Sigmoid colon (tissue), 7 donors: ENCODE data around the gene AFAP1. TPM values are rescaled to one million over a fixed set of nuclear protein-coding genes. Genes with fewer than 3 reads are reported as not detected.

Experiments used
- DNase-seq: peaks from one replicate; pipeline ENCODE4 v3.0.0-alpha.2; 2019
- H3K27ac ChIP-seq, 4 donors: fragments of 200-600 bp; sonication (generic); one replicate each; pipeline ENCODE4 v1.5.1; 2016 to 2019; ENCODE audit warnings: mild to moderate bottlenecking in 1 of 4
- H3K27me3 ChIP-seq, 3 donors: fragments of 200-600 bp; sonication (generic); one replicate each; pipeline ENCODE4 v1.5.1; 2019; ENCODE audit warnings: mild to moderate bottlenecking in 1 of 3
- H3K36me3 ChIP-seq, 4 donors: fragments of 200-600 bp; sonication (generic); one replicate each; pipeline ENCODE4 v1.5.1; 2016 to 2019
- H3K4me1 ChIP-seq, 4 donors: fragments of 200-600 bp; sonication (generic); one replicate each; pipeline ENCODE4 v1.5.1; 2017 to 2019
- H3K4me3 ChIP-seq, 4 donors: fragments of 200-600 bp; sonication (generic); one replicate each; pipeline ENCODE4 v1.5.1; 2017 to 2019; ENCODE audit warnings: mild to moderate bottlenecking in 2 of 4, moderate library complexity in 1 of 4
- H3K9me3 ChIP-seq, 4 donors: fragments of 200-600 bp in 3 of 4; sonication (generic) in 3 of 4; one replicate each; pipeline versions ENCODE4 v1.5.1 to v1.6.1; 2013 to 2019
- CTCF ChIP-seq, 4 experiments: fragments of 450-650 bp in 3 of 4; fragments of 200-600 bp in 1 of 4; IDR thresholded peaks; one replicate each; pipeline ENCODE4 v1.5.1; 2016 to 2019; ENCODE audit warnings: antibody characterized with exemption in 4 of 4, mild to moderate bottlenecking in 3 of 4, moderate library complexity in 2 of 4
- EP300 ChIP-seq, 4 donors: sonication (generic); formaldehyde crosslinking; IDR thresholded peaks; one replicate each; pipeline ENCODE4 v1.6.1; 2017; ENCODE audit warnings: antibody characterized with exemption in 4 of 4
- POLR2A ChIP-seq, 2 donors: fragments of 450-650 bp; IDR thresholded peaks; one replicate each; pipeline ENCODE4 v1.6.1; 2016; ENCODE audit warnings: antibody characterized with exemption in 2 of 2, mild to moderate bottlenecking in 2 of 2, moderate library complexity in 2 of 2
- POLR2AphosphoS5 ChIP-seq, 4 donors: sonication (generic); formaldehyde crosslinking; IDR thresholded peaks; one replicate each; pipeline ENCODE4 v1.6.1; 2017; ENCODE audit warnings: antibody characterized with exemption in 4 of 4
- WGBS, 2 donors: extraction: QIAGEN DNeasy Blood & Tissue Kit; methylation state at CpG; one replicate each; pipeline ENCODE4 v1.1.7; 2013; 5-methylcytosine and 5-hydroxymethylcytosine counted together
- intact Hi-C: fragments of 100-400 bp; cut with DNase I; formaldehyde crosslinking; loops from one replicate; pipeline ENCODE4 v1.15.1; 2023
- polyA plus RNA-seq, 3 donors: library from polyadenylated mRNA; stranded (reverse); fragments of 200-250 nt; gene quantifications; one replicate each; pipeline ENCODE4 v1.2.3, GENCODE V29; 2013
- total RNA-seq, 4 donors: library from RNA; depleted of rRNA; stranded (reverse); fragments of >200 nt; gene quantifications; one replicate each; pipeline ENCODE4 v1.1.0, GENCODE V29; 2016
- donor health status: healthy with polysubstance abuse.
- donor health status: Bipolar disorder and iron deficiency.
- donor health status: healthy.

Gene AFAP1
- total and polyA plus RNA-seq, 7 donors: 7.6 to 51.3 (median 24.0) TPM

DNA sequence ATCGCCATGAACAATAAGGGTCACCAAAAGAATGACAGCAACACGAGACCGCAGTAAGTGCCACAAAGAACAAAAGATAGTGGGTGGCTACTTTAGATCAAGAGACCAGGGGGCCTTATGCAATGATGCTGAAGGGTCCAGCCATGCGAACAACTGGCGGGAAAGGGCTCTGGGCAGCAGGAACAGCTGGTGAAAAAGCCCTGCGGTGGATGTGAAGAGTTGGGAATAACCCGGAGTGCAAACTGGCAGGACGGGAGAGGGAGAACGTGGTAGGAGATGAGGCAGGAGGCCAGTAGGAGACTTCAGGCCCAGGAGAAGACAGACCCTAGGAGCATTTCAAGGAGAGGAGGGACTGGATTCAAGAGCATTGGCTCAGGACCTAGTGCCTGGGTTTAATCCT, 120.2 kb downstream of the AFAP1 start:
- Histone ChIP-seq H3K9me3 (no peaks in the 10 kb centered on the region), H3K27ac (peak overlapping the region; percentile 40 to 86 (median 86)), H3K27me3 (no peaks in the 10 kb centered on the region), H3K4me1 (peaks cover 0 to 76% (median 66%) of the 10 kb centered on the region in 4 donors), H3K36me3 (peaks cover 0 to 32% (median 6%) of the 10 kb centered on the region in 4 donors), H3K4me3 (no peak overlapping the region)
- WGBS, 2 donors: 93 to 94% methylated on average over 9 of the region's 9 CpGs
- intact Hi-C loops: no loop called here
- TF ChIP-seq EP300 (IDR thresholded peaks at IDR 0.05) (no peak), POLR2AphosphoS5 (IDR thresholded peaks at IDR 0.05) (no peak)
- DNase-seq: peak; percentile 55

GRCh38 chr4:7818399-7818911, 121.2 kb downstream of the AFAP1 start:
- no peak overlapping the region for H3K4me3 ChIP-seq
- WGBS, 2 donors: 68 to 83% methylated on average over 5 of the region's 5 CpGs
- no peaks in the 10 kb centered on the region for H3K9me3 ChIP-seq
- intact Hi-C loops: no loop called here
- no peaks in the 10 kb centered on the region for H3K27me3 ChIP-seq
- TF ChIP-seq CTCF (IDR thresholded peaks at IDR 0.05) (no peak), POLR2A (IDR thresholded peaks at IDR 0.05) (no peak), EP300 (IDR thresholded peaks at IDR 0.05) (no peak), POLR2AphosphoS5 (IDR thresholded peaks at IDR 0.05) (no peak)
- peak overlapping the region; percentile 40 to 86 (median 86) for H3K27ac ChIP-seq
- peaks cover 0 to 37% (median 7%) of the 10 kb centered on the region in 4 donors for H3K36me3 ChIP-seq
- DNase-seq: peak; percentile 65
- peaks cover 0 to 76% (median 63%) of the 10 kb centered on the region in 4 donors for H3K4me1 ChIP-seq

- Histone ChIP-seq H3K9me3 (no peaks in the 10 kb centered on the region), H3K27ac (peak overlapping the region; percentile 40 to 86 (median 86)), H3K36me3 (peaks cover 0 to 37% (median 7%) of the 10 kb centered on the region in 4 donors), H3K27me3 (no peaks in the 10 kb centered on the region), H3K4me1 (peaks cover 0 to 76% (median 63%) of the 10 kb centered on the region in 4 donors), H3K4me3 (no peak overlapping the region)
- TF ChIP-seq POLR2A (IDR thresholded peaks at IDR 0.05) (no peak), POLR2AphosphoS5 (IDR thresholded peaks at IDR 0.05) (peak in 1 of 4 donors; percentile 34)
- peak; percentile 46 for DNase-seq
- intact Hi-C loops: no loop called here
- 82 to 92% methylated on average over 6 of the region's 6 CpGs for WGBS, 2 donors
These were observed 121.7 kb downstream of the AFAP1 start for GRCh38 chr4:7817877-7818398.

DNA sequence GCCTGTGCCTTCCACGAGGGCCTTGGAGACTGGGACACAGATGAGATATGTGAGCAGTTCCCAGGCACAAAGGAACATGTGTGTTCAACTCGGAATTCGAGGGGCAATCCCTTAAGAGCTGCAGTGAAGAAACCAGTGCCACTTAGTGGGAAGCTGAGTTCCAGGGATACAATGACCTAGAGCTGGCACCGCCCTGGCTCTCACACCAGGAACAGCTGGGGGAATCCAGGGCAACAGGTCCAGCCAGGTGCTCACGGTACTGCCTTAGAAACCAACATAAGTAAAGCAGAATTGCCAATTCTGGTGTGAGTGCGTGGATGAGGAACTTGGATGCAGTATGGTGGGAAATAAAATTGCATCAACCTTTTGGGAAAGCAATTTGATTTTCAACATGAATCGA, 122.9 kb downstream of the AFAP1 start:
- WGBS, 2 donors: 64 to 84% methylated on average over 7 of the region's 7 CpGs
- Histone ChIP-seq H3K9me3 (no peaks in the 10 kb centered on the region), H3K27me3 (no peaks in the 10 kb centered on the region), H3K36me3 (peaks cover 0 to 37% (median 7%) of the 10 kb centered on the region in 4 donors), H3K4me3 (no peak overlapping the region), H3K27ac (peak overlapping the region; percentile 15 to 86 (median 86)), H3K4me1 (peaks cover 0 to 79% (median 65%) of the 10 kb centered on the region in 4 donors)
- intact Hi-C loops: no loop called here
- DNase-seq: peak; percentile 47
- no peak for TF ChIP-seq CTCF (IDR thresholded peaks at IDR 0.05)
- TF ChIP-seq POLR2A (IDR thresholded peaks at IDR 0.05): no peak
- no peak for TF ChIP-seq EP300 (IDR thresholded peaks at IDR 0.05)
- no peak for TF ChIP-seq POLR2AphosphoS5 (IDR thresholded peaks at IDR 0.05)

DNA sequence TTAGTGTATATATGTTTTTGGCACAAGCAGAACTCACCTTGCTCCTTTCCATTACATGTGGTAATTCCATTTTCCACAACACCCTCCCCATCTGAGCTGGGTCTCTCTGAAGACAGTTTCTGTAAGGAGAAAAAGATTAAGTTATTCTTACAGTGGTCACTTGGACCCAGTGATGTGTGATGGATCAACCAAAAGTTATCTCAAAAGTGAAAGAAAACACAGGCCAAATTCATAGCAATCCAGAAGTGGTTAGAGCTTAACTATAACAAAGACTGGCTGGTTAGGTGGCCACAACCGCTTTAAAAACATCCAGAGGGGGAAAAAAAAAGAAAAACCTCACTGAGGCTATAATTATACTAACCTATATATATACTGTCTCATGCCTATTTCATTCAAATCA, 123.7 kb downstream of the AFAP1 start:
- Histone ChIP-seq H3K4me3 (no peak overlapping the region), H3K9me3 (no peaks in the 10 kb centered on the region), H3K27me3 (no peaks in the 10 kb centered on the region), H3K36me3 (peaks cover 0 to 37% (median 7%) of the 10 kb centered on the region in 4 donors), H3K4me1 (peaks cover 0 to 79% (median 65%) of the 10 kb centered on the region in 4 donors), H3K27ac (peak overlapping the region; percentile 44 to 86 (median 86))
- 84 to 90% methylated on average over 1 of the region's 1 CpG for WGBS, 2 donors
- TF ChIP-seq POLR2AphosphoS5 (IDR thresholded peaks at IDR 0.05) (no peak), EP300 (IDR thresholded peaks at IDR 0.05) (no peak), POLR2A (IDR thresholded peaks at IDR 0.05) (no peak), CTCF (IDR thresholded peaks at IDR 0.05) (no peak)
- DNase-seq: no peak
- intact Hi-C loops: no loop called here
